HG02973 (cell line): ENCODE results near the gene CYP21A2.
"Not testable (repeated sequence)": the region's sequence is repeated elsewhere in the genome, so short reads cannot be mapped to it uniquely, and the experiment has no call there.

Source experiments
- ATAC-seq: cut with Tn5 transposase; IDR thresholded peaks from one replicate; pipeline ENCODE4 v1.9.1; 2021; ENCODE audit warnings: moderate library complexity; ENCODE audit not compliant: unreplicated experiment

CYP21A2 gene

DNA sequence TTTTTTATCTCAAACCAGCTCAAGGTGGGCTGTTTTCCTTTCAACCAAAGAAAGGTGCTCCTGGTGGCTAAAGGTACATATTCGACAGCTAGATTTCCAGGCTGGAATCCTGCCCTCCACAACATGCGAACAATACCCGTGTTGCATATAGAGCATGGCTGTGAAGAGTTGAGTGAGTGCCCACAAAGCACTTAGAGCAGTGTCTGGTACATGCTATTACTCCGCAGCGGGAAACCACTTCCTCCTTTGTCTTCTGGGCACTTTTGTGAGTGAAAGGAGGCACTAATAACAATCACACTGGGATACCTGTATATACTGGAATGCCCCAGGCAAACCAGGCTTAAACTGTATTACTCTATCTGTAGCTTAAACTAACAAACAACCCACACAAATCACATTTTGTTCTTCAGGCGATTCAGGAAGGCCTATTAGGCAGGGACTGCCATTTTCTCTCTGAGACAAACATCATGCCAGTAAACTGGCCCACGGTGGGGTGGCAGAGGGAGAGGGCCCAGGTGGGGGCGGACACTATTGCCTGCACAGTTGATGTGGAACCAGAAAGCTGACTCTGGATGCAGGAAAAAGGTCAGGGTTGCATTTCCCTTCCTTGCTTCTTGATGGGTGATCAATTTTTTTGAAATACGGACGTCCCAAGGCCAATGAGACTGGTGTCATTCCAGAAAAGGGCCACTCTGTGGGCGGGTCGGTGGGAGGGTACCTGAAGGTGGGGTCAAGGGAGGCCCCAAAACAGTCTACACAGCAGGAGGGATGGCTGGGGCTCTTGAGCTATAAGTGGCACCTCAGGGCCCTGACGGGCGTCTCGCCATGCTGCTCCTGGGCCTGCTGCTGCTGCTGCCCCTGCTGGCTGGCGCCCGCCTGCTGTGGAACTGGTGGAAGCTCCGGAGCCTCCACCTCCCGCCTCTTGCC lies at the start of gene CYP21A2:
TSS of gene CYP21A2 (plus strand) at position 818 of the 927 bp plus-strand sequence. CDS start at position 826, 8 bp downstream.
- not testable (repeated sequence) for ATAC-seq

GRCh38 chr6:31989363-31989762 lies 48.9 kb upstream of the CYP21A2 start:
- ATAC-seq, result not testable (repeated sequence)

GRCh38 chr6:31994421-31994820 lies 43.8 kb upstream of the CYP21A2 start:
- ATAC-seq, result not testable (repeated sequence)

DNA sequence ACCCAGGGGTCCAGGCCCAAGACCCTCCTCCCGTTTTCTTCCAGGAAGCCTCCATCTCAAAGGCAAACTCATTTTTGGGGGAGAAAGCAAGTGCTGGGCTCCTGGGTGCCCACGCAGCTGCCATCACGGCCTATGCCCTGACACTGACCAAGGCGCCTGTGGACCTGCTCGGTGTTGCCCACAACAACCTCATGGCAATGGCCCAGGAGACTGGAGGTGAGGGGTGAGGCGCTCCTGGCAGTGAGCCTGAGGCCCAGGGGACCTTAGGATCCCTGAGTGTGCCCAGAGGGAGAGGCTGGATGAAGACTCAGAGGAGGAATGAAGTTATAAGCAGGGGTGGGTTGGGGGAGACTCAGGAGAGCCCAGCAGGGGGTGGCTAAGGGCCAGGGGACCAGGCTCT lies 41.8 kb upstream of the CYP21A2 start:
- ATAC-seq, result not testable (repeated sequence)

- not testable (repeated sequence) for ATAC-seq
These were observed 35.5 kb upstream of the CYP21A2 start for GRCh38 chr6:32002546-32003268.

- not testable (repeated sequence) for ATAC-seq
These were observed 34.9 kb upstream of the CYP21A2 start for GRCh38 chr6:32003301-32003700.

DNA sequence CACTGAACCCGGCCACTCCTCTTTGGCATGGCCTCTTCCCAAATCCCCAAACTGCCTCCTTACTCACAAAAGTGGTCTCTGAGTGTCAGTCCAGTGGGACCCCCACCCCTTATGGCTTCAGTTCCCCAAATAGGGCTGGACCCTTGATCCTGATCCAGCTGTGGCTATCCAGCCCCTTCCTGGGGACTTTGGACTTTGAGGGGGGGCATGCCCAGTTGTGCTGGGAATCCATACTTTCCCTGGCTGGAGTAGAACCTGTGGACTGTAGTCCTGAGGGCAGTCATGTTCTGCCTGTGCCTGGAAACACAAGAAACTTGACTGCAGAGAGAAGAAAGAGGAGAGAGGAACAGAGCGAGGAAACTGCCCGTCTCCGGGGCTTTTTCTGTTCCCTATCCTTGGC lies 33.8 kb upstream of the CYP21A2 start:
- not testable (repeated sequence) for ATAC-seq

DNA sequence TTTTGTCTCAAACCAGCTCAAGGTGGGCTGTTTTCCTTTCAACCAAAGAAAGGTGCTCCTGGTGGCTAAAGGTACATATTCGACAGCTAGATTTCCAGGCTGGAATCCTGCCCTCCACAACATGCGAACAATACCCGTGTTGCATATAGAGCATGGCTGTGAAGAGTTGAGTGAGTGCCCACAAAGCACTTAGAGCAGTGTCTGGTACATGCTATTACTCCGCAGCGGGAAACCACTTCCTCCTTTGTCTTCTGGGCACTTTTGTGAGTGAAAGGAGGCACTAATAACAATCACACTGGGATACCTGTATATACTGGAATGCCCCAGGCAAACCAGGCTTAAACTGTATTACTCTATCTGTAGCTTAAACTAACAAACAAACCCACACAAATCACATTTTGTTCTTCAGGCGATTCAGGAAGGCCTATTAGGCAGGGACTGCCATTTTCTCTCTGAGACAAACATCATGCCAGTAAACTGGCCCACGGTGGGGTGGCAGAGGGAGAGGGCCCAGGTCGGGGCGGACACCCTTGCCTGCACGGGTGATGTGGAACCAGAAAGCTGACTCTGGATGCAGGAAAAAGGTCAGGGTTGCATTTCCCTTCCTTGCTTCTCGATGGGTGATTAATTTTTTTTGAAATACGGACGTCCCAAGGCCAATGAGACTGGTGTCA lies 33.2 kb upstream of the CYP21A2 start:
- ATAC-seq, result not testable (repeated sequence)

DNA sequence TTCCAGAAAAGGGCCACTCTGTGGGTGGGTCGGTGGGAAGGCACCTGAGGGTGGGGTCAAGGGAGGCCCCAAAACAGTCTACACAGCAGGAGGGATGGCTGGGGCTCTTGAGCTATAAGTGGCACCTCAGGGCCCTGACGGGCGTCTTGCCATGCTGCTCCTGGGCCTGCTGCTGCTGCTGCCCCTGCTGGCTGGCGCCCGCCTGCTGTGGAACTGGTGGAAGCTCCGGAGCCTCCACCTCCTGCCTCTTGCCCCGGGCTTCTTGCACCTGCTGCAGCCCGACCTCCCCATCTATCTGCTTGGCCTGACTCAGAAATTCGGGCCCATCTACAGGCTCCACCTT lies 32.7 kb upstream of the CYP21A2 start:
- ATAC-seq, result not testable (repeated sequence)

GRCh38 chr6:32005991-32006529 lies 32.2 kb upstream of the CYP21A2 start:
- not testable (repeated sequence) for ATAC-seq

DNA sequence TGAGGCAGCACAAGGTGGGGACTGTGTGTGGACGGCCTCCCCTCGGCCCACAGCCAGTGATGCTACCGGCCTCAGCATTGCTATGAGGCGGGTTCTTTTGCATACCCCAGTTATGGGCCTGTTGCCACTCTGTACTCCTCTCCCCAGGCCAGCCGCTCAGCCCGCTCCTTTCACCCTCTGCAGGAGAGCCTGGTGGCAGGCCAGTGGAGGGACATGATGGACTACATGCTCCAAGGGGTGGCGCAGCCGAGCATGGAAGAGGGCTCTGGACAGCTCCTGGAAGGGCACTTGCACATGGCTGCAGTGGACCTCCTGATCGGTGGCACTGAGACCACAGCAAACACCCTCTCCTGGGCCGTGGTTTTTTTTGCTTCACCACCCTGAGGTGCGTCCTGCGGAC lies 31.1 kb upstream of the CYP21A2 start:
- not testable (repeated sequence) for ATAC-seq

DNA sequence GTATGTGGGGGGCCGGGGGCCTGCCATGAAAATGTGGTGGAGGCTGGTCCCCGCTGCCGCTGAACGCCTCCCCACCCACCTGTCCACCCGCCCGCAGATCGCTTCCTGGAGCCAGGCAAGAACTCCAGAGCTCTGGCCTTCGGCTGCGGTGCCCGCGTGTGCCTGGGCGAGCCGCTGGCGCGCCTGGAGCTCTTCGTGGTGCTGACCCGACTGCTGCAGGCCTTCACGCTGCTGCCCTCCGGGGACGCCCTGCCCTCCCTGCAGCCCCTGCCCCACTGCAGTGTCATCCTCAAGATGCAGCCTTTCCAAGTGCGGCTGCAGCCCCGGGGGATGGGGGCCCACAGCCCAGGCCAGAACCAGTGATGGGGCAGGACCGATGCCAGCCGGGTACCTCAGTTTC lies 30.2 kb upstream of the CYP21A2 start:
- ATAC-seq, result not testable (repeated sequence)

- ATAC-seq, result not testable (repeated sequence)
These were observed 29.6 kb upstream of the CYP21A2 start for GRCh38 chr6:32008616-32009015.

DNA sequence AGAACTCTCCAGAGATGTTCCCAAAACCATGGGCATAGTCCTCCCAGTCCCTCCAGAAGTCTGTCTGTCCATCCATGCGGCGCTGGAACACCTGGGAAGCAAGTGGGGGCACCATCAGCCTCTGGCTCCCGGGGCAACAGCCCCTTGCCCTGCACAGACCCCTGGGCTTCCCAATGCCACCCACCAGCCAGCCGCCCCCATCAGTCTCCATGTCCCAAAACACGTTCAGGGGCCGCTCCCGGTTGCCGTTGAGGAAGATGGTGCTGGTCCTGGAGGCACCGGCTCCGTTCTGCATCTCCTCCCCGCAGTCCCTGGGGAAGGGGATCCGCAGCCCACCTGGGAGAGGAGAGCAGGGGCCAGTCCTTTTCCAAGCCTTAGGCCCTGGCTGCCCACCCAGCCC lies 28.7 kb upstream of the CYP21A2 start:
- not testable (repeated sequence) for ATAC-seq

DNA sequence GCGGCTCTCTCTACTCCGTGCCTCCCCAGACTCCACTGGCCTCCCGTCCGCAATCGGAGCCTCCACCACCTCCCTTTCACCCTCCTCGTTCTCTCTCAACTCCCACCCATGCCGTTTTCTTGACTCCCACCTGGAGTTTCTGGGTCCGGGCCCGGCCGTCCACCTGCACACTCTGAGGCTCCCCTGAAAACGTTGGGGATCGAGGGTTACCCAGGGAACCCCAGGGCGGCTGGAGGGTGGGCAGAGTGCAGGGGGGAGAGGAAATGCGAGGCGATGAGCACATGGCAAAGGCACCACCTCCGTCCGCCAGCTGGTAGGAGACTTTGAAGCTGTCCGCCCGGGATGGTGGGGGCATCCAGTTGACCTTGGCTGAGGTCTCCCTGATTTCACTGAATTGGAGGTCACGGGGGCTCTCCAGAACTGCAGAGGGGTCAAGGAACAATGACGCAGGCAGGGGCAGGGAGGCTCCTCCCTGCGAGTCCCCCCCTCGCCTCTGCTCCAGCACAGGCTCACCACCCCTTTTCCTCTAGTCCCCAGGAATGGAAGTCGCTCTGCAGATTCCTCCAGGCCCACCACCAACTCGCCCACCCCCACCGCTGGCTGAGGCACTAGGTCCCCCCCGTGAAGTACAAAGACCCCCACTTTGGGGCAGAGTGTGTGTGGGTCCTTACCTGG lies 27.2 kb upstream of the CYP21A2 start:
- not testable (repeated sequence) for ATAC-seq

DNA sequence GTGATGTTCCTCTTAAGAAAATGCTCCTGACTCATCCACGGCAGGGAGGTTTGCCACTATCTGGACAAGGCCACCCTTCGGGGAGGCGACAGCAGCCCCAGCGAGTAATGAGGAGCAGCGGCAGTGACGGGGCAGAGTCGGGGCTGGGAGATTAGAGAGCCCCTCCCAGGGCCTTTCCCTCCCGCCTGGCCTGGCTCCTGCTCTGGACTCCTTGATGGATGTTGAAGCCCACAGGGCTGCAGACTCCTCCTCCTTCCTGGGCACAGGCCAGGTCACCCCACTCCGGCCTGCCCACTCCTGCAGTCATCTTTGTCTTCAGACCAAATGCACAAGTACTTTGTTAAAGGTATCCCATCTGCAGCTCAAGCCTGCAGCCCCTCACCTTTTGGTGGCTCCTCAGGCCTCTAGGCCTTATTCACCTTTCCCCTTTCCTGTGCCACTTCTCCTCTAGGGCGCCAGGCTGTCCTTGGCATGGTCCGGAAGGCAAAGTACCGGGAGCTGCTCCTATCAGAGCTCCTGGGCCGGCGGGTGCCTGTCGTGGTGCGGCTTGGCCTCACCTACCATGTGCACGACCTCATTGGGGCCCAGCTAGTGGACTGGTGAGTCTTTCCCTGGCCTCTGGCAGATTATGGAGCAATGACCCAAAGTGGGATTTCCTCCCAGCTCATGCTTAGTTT lies 25.1 kb upstream of the CYP21A2 start:
- ATAC-seq, result not testable (repeated sequence)

GRCh38 chr6:32013738-32014137 lies 24.5 kb upstream of the CYP21A2 start:
- not testable (repeated sequence) for ATAC-seq

GRCh38 chr6:32014547-32014946 lies 23.7 kb upstream of the CYP21A2 start, which contains the start of gene C4B:
Gene C4B, plus strand, starts transcription at chr6:32014795. Its CDS starts 51 bp downstream, at chr6:32014846.
- not testable (repeated sequence) for ATAC-seq

DNA sequence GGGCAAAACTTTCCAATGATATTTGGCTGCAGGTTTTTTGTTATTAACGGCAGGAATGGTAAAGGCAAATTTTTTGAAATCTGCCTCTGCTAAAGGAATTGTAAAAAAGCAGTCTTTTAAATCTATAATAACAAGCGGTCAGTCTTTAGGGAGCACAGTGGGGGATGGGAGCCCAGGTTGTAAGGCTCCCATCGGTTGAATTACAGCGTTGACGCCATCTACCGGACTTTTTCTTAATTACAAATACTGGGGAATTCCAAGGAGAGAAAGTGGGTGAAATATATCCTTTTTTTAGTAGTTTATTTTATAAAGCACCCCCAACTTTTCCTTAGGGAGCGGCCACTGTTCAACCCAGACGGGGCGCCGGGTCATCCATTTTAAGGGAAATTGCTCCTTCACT lies 16.1 kb upstream of the CYP21A2 start:
- not testable (repeated sequence) for ATAC-seq

- ATAC-seq, result not testable (repeated sequence)
These were observed 9.6 kb upstream of the CYP21A2 start for GRCh38 chr6:32028631-32029030.
